ENCODE data around the gene HDAC4. TPM values are rescaled to one million over a fixed set of nuclear protein-coding genes. Genes with fewer than 3 reads are reported as not detected.

HDAC4 gene
- total RNA-seq, 1 donor from 2014 or later: 46.2 TPM

GRCh38 chr2:239238381-239238780 is 162.4 kb downstream of the HDAC4 start:
- Mint-ChIP-seq H3K27me3 (no peaks in the 10 kb centered on the region), H3K27ac (no peak overlapping the region), H3K4me1 (ENCODE audit: low read depth) (no peaks in the 10 kb centered on the region), H3K36me3 (ENCODE audit: insufficient read depth) (no peaks in the 10 kb centered on the region), H3K9me3 (ENCODE audit: low read depth) (no peaks in the 10 kb centered on the region), H3K4me3 (ENCODE audit: low read depth) (no peak overlapping the region)
- DNase-seq (ENCODE audit: low spot score, unreplicated experiment): no peak
- no peak for TF ChIP-seq CTCF (IDR thresholded peaks at IDR 0.05; ENCODE audit: unreplicated experiment)

DNA sequence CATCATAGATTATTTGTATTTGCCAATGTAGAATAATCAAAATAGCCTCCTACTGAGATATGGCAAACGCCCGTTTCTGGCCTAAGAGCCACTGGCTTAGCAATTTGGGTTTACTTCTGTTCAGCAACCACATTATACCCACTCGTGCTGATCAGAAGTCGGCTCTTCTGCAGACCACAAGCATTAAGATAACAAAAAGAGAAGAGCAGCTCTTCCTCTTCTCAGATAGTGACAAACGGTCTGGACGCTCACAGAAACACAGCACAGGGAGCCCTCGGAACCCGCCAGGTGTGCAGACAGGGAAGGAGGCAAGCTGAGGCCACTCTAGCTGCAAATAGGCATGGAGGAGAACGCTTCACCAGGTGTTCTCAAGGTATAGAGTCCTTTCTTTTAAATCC is 164.0 kb downstream of the HDAC4 start:
- Mint-ChIP-seq H3K9me3 (ENCODE audit: low read depth) (no peaks in the 10 kb centered on the region), H3K4me1 (ENCODE audit: low read depth) (no peaks in the 10 kb centered on the region), H3K4me3 (ENCODE audit: low read depth) (no peak overlapping the region), H3K36me3 (ENCODE audit: insufficient read depth) (no peaks in the 10 kb centered on the region), H3K27ac (no peak overlapping the region), H3K27me3 (no peaks in the 10 kb centered on the region)
- no peak for DNase-seq (ENCODE audit: low spot score, unreplicated experiment)
- TF ChIP-seq CTCF (IDR thresholded peaks at IDR 0.05; ENCODE audit: unreplicated experiment): no peak

DNA sequence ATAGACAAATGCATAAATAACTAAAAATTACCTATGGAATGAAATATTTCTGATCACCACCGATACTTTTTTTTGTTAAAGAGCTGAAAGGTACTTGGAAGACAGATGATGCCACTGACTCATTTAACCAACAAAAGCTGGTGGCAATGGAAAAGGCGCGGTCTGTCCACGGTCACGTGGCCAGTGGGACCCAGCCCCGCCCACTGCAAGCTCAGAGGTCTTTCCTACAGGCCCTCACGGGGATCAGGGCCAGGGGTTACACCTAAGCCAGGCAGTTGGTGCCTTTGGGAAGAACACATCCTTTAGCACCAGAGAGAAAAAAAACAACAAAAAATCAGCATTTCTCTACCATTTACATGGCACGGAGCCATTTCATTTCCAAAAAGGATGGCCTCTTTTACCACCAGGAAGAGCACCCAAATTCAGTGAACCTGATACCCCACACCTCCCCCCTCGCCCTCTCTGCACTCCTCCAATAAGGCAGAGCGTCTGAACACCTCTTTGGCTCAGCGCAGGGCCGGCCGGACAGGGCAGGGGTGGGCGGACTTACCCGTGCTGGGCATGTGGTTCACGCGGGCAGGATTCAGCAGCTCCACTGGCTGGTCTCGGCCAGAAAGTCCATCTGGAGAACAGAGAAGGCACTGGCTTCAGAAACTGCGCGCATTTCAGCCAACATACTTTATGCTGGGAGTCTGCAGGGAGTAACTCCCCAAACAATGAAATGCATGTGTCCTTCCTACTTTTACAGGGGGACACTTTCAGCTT is 164.6 kb downstream of the HDAC4 start:
- H3K9me3 Mint-ChIP-seq (ENCODE audit: low read depth): no peaks in the 10 kb centered on the region
- H3K27ac Mint-ChIP-seq: no peak overlapping the region
- no peaks in the 10 kb centered on the region for H3K27me3 Mint-ChIP-seq
- no peak for DNase-seq (ENCODE audit: low spot score, unreplicated experiment)
- TF ChIP-seq CTCF (IDR thresholded peaks at IDR 0.05; ENCODE audit: unreplicated experiment): no peak
- no peaks in the 10 kb centered on the region for H3K4me1 Mint-ChIP-seq (ENCODE audit: low read depth)
- no peak overlapping the region for H3K4me3 Mint-ChIP-seq (ENCODE audit: low read depth)
- no peaks in the 10 kb centered on the region for H3K36me3 Mint-ChIP-seq (ENCODE audit: insufficient read depth)

DNA sequence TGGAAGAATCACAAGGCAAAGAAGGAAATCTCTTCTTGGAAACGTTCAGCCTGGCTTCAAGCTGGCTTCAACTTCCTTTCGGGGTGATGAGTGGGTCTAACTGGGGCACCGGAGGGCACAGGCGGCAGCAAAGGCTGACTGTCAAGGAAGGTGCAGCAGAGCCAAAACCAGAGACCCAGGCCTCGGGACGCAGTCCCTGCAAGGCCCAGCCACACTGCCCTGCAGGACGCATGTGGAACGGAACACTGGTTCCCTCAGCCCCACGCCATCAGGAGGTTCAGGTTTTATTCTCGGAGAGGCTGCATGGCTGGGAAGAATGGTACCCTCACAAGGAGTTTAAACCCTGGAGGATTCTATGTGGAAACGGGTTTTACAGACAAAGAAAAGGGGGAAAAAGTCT is 165.5 kb downstream of the HDAC4 start:
- H3K27ac Mint-ChIP-seq: no peak overlapping the region
- no peaks in the 10 kb centered on the region for H3K27me3 Mint-ChIP-seq
- DNase-seq (ENCODE audit: low spot score, unreplicated experiment): no peak
- no peak for TF ChIP-seq CTCF (IDR thresholded peaks at IDR 0.05; ENCODE audit: unreplicated experiment)
- H3K4me3 Mint-ChIP-seq (ENCODE audit: low read depth): no peak overlapping the region
- H3K4me1 Mint-ChIP-seq (ENCODE audit: low read depth): no peaks in the 10 kb centered on the region
- no peaks in the 10 kb centered on the region for H3K36me3 Mint-ChIP-seq (ENCODE audit: insufficient read depth)
- H3K9me3 Mint-ChIP-seq (ENCODE audit: low read depth): no peaks in the 10 kb centered on the region

DNA sequence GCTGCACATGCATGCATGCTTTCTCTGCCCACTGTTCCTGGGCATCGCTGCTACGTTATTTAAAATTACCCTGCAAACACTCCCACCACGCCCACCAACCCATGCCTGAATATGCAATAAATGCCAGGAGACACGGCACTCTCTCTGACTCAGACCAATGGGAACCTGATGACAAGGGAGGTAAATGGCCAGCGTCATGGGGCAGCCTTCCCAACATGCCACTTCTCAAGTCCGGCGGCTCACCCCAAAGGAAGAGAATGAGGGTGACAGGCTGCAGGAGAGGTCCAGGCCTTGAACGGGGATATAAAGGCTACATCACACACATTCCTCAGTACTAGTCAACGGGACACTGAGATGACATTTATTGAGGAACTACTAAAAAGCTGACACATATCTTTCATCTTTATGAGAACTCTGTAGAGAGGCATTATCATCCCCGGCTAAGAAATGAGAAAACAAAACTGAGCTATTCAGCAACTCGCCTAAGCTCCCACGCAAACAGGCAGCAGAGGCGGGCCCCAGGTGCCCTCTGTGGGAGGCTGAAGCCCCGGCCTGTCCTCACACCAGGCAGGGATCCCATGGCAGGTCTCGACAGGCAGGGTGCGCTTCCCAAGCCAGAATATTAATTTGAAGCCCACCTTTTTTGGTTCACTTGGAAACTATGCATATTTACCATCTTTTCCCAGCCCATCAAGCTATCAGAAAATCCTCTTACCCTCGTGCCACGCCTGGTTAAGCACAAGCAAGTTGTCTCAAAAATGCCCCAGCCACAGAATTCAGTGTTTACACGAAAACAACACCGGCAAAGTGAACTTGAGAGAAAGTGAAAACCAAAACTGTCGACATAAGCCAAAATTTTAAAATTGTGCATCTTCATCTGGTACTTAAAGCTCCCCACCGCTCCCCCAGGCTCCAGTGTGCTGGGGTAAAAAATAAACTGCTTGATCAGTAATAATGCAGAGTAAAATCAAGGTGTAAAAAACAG is 166.3 kb downstream of the HDAC4 start:
- TF ChIP-seq CTCF (IDR thresholded peaks at IDR 0.05; ENCODE audit: unreplicated experiment): no peak
- no peaks in the 10 kb centered on the region for H3K27me3 Mint-ChIP-seq
- no peak overlapping the region for H3K4me3 Mint-ChIP-seq (ENCODE audit: low read depth)
- no peaks in the 10 kb centered on the region for H3K36me3 Mint-ChIP-seq (ENCODE audit: insufficient read depth)
- H3K27ac Mint-ChIP-seq: no peak overlapping the region
- no peak for DNase-seq (ENCODE audit: low spot score, unreplicated experiment)
- no peaks in the 10 kb centered on the region for H3K9me3 Mint-ChIP-seq (ENCODE audit: low read depth)
- H3K4me1 Mint-ChIP-seq (ENCODE audit: low read depth): peaks cover under 1% of the 10 kb centered on the region
